HG02571 (cell line): ENCODE results near the gene ADRB1.

ENCODE experiments used
- ATAC-seq: cut with Tn5 transposase; IDR thresholded peaks from one replicate; pipeline ENCODE4 v1.9.1; 2021; ENCODE audit warnings: mild to moderate bottlenecking, moderate library complexity; ENCODE audit not compliant: unreplicated experiment

The ADRB1 gene

DNA sequence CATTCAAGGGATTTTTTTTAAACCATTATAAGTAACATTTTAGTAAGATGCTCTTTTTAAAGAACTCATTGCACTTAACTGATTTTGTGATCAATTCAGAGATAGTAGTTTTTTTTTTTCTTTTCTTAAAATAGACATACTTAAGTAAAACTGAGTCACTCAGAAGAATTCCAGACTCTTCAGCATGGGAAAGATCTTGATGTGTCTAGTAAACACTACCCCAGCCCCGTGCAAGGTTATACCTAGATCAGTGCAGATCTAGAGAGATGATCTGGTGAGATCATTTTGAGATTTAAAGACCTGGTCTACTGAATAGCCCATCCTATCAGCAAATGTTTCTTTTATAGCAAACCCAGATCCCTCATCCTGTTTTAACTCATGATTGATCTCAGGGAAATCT, 8.6 kb downstream of the ADRB1 start:
- ATAC-seq, result no peak

DNA sequence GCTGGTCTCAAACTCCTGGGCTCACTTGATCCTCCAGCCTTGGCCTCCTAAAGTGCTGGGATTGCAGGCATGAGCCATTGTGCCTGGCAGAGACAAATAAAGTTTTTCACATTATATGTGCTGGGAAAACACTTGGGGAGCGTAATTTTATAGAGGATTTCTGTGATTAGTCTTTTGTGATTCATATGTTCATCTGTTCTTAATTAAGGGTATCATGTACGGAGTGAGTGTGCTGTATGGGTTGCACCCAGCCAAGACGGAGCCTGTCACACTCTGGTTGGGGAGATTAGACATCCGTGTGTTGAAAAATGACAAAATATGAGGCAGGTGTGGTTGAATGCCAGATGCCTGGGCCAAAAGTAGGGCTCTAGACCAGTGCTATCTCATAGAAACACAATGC, 10.3 kb downstream of the ADRB1 start:
- no peak for ATAC-seq

DNA sequence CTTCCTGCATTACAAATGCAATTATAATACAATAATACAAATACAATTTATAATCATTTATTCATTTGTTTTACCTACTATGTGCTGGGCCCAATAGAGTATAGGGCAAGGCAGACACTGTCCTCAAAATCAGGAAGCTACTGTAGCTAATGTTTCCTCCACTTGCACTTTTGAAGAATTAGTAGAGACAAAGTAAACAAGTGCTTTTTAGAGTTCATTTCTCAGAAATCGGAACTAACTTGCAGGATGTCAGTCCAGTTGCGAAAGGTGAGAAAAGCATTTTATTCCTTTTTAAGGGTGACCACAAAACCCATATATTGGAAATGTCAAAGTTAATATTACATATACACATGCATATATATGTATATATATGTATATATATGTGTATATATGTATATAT, 14.2 kb downstream of the ADRB1 start:
- no peak for ATAC-seq

DNA sequence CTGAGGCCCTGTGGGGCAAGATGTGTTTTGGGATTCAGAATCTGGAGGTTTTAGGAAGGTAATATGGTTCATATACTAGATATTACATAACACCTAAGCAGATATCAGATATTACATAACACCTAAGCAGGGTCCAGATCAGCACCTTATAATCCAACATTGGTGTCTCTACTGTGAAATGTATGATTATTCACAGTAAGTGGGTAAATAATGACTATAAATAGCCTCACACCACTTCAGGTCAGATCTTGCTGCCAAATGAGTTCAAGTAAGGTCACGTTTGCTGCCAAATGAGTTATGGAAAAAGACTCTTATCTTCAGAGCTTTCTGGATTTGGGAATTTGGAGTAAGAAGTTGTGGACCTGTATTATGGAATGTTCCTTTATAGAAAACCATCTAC, 14.6 kb downstream of the ADRB1 start:
- no peak for ATAC-seq

DNA sequence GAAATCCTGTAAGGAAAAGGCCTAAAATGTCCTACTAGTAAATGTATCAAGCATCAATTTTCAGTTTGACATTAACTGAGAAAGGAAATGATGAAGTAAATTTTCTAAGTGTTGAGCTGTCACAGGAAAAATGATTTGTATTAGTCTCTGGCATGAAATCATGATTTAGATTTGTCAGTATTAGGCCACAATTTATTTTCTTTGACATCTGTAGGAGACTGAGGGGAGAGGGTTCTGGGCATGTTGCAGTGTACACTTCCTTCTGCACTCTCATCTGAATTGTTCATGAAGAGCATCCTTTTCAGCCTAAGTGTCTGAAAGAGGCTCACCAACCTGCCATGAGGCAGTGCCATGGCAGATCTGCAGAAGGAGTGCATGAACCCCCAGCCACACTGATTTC, 15.9 kb downstream of the ADRB1 start:
- no peak for ATAC-seq

DNA sequence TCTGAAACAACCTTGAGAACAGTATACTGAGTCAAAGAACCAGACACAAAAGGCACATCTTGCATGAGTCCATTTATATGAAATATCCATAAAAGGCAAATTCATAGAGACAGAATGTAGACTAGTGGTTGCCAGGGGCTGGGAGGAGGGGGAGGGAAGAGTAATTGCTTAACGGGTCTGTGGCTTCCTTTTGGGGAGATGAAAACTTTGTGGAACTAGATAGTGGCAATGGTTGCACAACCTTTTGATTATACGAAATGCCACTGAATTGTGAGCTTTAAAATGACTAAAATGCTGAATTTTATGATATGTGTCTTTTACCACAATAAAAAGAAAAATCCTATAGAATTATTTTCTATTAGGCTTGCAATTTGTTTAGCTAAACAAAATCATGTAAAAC, 16.8 kb downstream of the ADRB1 start:
- no peak for ATAC-seq

DNA sequence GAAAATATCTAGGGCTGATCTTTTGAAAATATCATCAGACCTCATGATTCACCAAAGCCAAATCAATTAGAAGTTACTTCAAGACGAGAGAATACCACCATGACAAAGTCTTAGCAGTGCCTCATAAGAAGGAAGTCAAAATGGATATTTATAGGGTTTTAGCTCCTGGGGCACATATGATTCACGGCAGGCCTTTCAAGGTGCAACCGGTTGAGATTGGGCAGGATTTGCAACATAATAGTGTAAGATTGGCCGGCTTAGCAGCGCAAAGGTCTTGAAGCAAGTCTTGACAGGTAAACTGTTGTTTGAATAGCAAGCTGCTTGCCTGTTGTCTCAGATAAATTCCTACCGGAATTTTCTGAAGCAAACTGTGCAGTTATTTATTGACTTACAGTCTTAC, 17.5 kb downstream of the ADRB1 start:
- ATAC-seq, result no peak

DNA sequence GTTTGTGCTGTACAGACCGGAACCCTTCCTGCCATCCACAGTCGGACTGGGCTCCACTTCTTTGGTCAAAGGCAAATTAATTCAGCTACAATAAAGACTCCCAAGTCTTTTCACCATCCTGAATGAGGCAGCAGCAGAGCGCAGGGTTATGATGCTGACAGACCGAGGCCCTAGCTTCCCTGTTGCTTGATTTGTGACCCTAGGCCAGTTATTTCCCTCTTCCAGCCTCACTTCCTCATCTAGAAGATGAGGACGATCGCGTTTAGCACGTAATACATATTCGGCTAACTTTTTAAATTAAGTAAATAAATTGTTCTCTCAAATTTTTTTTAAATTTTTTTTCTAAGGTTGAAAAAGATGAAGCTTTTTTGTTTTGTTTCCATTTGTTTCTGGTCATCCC, 18.1 kb downstream of the ADRB1 start:
- ATAC-seq, result no peak

DNA sequence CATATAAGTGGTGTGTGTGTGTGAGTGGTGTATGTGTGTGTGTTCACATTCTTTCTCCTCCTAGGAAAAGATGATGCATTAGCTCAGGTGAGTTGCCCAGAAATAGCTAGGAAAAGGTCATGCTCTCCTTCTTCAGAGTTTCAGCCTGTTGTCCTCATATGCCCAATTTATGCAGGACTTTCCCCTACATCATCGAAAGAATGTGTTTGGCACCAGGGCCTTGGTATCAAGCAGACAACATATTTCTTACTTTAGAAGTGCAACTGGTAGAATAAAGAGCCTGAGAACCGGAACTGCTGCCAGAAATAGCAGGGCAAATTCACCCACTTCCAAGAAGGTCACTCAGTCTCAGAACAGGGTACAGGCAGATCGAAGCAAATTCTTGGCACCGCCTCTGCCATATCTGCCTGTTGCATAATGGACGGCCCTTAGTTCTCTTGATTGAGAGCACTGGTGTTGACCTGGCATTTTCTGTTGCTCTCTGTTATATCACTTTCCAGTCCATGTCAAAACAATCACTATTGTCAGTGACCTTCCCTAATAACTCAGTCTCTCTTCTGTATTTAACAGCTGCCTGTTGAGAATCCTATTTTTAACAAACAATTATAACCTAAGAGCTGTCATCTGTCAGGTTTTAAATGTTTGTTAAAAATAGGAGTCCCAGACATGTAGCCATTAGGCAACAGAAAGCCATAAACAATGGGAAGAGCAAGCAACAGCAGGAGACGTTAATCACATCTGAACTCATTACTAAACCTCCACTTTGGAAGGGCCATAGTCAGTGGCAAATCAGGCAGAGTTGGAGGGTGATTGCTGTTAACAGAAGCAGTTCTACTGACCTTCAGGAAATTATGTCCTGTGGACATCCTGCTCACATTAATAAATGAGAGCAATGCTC, 20.7 kb downstream of the ADRB1 start:
- ATAC-seq, result no peak

DNA sequence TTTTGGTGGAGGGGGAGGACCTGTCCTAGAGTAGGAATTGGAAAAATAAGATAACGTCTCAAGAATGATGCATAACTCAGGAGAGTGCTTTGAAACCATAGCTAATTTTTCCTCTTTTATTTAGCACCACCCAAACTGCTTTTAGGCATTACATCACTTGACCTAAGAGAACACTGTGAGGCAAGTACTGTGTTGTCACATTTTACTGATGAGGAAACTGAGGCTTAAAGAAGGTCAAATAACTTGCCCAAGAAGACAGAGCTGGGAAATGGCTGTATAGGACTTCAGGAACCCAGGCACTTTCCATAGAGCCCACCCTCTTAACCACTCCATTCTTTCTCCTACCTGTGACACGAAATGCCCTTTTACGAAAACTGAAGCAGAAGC, 21.4 kb downstream of the ADRB1 start:
- ATAC-seq, result no peak

DNA sequence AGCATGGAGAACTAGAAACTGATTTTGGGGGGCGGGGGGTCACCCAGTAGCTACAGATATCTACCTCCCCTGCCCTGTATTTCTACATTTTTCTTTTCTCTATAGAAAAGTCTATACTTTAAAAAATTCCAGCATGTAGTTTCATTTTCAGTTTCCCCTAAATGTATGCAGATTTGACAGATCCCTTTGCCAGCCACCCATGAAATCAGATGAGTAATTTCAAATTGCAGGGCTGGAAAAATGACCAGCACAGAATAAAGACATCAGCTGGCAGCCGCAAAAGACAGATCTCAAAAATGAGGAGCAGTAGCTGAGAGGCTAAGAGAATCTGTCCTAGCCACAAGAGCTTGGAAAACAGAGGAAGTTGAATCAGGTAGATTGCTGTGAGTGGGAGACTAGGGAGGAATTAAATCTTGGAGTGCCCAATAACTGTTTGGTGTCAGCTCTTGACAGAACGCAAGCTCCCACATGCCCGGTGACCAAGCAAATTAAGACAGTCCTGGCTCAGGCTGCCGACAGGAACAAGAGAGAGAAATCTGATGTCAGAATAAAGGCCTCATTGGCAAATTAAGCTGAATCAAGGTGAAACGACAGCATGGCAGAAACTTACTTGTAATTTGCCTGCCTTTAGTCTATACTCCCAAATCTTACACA, 24.5 kb downstream of the ADRB1 start:
- no peak for ATAC-seq

DNA sequence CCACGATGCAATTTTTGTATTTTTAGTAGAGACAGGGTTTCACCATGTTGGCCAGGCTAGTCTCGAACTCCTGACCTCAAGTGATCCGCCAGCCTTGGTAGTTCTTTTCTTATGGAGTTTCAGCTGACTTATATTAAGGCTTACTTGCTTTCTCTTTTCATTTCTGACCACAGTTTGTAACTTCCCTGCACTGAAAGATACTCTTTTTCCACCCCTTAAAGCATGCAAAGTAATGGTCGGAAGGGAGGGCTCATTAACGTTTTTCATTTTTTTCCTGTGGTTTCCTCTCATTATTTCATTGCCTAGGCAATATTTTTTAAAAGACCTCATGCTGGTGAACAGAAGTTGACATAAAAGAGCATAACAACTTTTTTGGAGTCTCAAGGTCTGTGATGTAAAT, 27.0 kb downstream of the ADRB1 start:
- ATAC-seq, result no peak

DNA sequence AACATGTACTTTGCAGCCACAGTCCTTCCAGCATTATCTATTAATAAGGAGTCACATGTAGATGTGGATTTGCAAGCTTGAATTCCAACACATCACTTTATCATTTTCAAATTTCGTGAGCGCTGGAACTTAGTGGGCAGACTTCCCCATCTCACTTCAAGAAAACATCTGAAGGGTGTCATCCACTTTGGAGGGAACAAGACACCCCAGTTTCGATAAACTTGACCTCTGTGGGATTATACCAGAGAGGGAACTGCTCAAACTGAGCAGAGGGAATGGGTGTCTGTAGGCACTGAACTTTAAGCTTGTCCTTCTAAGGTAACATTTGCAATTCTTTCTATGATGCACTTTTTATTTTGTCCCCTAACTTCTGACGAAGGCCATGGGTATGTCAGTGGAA, 27.5 kb downstream of the ADRB1 start:
- no peak for ATAC-seq

DNA sequence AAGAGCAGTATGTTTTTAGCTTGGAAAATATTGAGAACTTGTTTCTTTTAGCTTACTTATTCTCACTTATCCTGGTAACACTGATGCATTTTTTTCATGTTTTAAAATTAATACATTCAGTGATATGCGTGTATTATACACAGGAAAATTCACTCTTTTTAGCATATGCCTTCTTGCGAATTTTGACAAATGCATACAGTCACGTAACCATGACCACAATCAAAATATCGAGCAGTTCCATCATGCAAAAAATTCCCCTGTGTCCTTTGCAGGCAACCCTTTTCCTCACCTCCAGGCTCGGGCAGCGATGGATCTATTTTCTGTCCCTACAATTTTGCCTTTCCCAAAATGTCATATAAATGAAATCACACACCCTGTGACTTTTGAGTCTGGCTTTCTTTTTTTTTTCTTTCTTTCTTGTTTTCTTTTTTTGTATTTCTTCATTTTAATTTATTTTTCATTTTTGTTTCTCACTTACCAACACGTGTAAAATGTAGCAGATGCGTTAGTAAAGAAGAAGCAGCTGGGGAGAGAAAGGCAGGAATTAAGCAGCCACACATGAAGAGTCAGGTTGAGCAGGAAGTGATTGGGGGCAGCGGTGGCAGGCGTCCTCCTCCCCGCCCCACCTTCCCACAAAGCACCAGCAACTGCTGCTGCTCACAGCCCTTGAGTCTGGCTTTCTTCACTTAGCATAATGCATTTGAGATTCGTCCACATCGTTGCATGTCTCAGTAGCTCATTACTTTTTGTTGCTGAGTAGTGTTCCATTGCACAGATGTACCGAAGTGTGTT, 29.9 kb downstream of the ADRB1 start:
- no peak for ATAC-seq

DNA sequence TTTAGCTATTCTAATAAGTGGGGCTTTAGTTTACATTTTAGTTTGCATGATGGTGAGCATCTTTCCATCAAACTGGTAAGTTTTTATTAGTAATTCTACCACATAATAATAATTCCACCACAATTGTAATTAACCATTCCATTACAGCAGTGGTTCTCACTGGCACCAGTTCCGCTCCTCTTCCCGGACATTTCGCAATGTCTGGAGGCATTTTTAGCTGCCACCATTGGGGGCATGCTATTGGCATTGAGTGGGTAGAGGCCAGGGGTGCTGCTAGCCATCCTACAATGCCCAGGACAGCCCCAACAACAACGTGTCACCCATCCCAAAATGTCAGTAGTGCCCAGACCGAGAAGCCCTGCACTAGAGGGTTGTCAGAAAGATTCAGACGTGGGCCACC, 31.4 kb downstream of the ADRB1 start:
- ATAC-seq, result no peak

DNA sequence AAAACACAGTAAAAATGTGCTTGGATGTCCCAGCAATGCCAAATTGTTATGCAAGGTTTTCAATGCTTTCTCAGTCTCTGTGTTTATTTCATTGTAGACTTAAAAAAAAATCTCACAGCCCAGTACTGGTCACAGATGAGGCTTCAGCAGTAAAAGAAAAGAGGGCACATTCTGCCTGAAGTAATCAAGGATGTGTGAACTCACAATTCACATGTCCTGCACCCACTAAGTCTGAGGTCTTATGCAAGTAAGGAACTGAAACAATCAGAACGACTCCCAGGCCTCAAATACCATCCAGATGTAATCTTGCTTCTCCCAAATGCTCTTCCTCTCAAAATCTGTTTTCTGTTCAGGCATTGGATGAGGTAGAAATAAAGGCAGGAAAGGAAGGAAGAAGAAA, 33.7 kb downstream of the ADRB1 start:
- no peak for ATAC-seq

DNA sequence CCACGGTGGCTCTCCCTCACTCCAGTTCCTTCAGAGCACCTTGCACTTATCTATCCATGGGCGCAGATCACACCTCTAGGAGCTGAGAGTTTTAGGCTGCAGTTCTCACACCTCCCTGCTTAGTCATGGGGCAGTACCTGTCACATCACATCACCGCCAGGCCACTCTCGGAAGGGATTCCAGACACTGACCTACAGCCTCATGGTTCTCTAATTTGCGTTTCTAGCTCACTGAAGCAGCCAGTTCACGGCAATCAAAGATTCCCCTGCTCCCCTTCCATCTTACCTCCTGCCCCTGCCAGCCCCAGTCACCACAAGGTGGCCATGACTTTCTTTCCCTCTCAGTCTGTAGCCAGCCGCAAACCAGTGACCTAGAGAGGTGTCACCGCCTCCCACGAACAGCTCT, 34.2 kb downstream of the ADRB1 start:
- no peak for ATAC-seq

DNA sequence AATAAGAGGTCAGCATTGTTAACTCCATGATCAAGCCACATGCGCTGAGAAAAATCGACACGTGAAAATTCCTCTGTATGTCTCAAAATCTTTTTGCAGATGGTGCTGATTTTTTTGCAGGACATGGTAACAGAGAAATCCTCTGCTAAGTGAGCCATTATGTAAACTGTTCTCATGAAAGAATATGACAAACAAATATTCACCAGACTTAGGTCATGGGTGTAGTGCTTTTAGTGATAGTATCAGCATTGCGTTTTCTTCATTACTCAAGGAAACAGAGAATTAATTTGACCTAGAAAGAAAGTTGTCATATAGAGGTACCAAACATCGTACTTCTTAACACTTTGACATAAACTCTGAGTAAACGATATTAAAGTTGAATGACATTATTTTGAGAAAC, 34.7 kb downstream of the ADRB1 start:
- ATAC-seq, result no peak

DNA sequence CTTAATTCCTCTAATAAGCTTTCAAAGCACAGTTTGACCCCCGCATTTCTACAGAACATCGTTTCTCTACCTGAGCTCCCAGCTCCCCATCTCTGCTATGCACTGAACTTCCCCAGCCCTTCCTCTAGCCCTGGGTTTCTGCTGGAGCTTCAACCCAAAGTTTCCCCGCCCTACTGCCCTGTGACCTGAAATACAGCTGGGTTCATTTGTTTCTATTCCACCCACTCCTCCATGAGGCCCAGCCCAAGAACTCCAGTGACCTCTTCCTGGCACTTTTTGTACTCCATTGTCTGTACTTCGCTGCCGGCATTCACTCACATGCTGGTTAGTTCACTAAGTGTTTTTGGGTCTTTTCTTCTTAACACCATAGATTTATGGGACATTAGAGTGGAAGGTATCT, 35.8 kb downstream of the ADRB1 start:
- ATAC-seq, result no peak

DNA sequence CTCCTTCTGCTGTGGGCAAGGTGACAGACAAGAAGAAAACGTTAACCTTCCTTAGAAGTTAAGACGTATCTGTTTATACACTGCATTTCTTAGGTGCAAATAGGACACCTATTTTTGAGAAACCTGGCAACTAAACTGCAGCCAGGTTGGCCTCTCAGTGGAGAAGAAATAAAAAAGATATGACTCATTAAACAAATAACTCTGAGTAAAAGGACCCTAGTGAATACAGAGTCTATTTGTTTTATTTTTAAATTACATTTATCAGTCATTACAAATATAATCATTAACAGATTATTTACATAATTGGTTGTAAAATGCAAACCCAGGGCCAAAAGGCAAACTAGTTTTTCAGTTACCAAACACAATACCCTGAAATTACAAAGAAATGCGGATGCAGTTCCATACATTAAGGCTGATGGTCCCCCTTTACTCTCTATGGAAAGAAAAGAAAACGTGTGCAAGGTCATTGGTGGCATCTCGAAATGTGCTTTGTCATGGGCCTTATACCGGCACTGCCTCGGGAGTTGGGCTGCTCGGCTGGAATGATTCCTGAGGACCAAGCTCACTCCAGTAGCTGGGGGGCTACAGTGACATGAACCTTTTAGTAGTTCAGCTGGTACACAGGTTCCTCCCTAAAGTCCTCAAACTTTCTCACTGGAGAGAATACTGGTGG, 38.4 kb downstream of the ADRB1 start:
- ATAC-seq, result no peak

DNA sequence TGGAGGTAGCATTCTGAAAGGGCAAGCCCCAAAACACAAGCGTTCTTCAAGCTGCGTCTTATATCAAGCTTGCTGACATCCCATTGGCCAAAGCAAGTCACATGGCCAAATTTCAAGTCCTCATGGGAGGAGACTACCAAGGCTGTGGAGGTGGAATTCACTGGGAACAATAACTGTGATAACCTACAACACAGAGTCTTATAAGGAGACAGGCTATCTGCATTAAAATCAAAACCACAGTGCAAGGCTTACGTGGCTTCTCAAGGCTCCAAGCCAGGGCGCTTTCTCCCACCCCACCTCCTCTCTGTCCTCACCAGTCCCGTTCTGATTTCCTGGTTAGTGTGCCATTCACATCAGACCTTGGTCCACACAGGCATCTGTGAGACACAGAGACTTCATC, 39.4 kb downstream of the ADRB1 start:
- no peak for ATAC-seq
